ENCODE results near the gene RAB10.

The RAB10 gene

DNA sequence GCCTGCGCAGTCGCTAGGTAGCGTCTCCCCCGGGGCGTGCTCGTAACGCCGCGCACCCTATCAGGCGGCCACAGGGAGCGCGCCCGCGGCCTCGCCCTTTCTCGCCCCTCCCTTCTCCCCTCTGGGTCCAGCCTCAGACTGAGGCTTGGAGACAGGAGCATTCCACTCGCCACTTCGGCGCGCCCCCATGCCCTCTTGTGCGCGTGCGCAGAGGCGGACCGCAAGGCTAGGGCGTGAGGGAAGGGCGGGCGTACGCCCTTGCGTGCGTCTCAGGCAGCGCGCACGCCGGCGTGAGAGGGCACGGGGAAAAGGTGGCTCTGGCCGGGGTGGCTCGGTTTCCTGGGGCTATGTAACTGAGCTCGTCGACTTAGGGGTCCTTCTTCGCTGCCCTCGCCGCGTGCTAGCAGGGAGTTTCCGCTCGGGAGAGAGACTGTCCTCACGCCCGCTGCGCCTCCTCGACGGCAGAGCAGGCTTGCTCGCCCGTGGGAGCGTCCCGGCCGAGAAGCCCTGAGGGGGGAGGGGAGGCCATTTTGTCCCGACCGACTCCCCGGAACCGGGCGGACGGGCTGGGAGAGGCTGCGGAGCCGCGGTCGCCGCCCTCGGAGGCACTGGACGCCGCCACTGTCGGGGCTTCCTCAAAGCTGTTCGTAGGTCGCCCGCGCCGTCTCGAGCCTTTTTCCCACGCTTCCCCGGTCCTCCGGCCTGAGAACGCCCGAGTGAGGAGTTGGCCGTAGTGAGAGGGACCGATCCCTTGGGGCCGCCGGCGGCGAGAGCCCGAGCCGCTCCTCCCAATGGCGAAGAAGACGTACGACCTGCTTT is at the start of gene RAB10:
TSS of gene RAB10 (plus strand) at position 267 of the 819 bp plus-strand sequence. CDS start at position 792, 525 bp downstream.
- H3K4me3 ChIP-seq (ENCODE audit: low read depth in 1 of 2, low read length in 2 of 2): peak within 1 kb of the TSS; percentile 81 to 91
- peak within 1 kb of the TSS; percentile 80 for H3K27ac ChIP-seq (ENCODE audit: low read length)
- ATAC-seq (ENCODE audit: insufficient read depth, low read depth): peak; percentile 85
- peaks cover 54% of the 10 kb centered on the region for H3K79me2 ChIP-seq (ENCODE audit: insufficient read depth, low read length)
- no peaks in the 10 kb centered on the region for H3K27me3 ChIP-seq (ENCODE audit: insufficient read depth, low read length, poor library complexity)
- H3K9me3 ChIP-seq (ENCODE audit: insufficient read depth, low read length, severe bottlenecking): no peaks in the 10 kb centered on the region
- H2AFZ ChIP-seq (ENCODE audit: low read depth, low read length): peak within 1 kb of the TSS; percentile 92
- TF ChIP-seq EZH2 (IDR thresholded peaks at IDR 0.05; ENCODE audit: borderline replicate concordance, low read depth, low read length, severe bottlenecking): no peak
- TF ChIP-seq, protein P1, sequence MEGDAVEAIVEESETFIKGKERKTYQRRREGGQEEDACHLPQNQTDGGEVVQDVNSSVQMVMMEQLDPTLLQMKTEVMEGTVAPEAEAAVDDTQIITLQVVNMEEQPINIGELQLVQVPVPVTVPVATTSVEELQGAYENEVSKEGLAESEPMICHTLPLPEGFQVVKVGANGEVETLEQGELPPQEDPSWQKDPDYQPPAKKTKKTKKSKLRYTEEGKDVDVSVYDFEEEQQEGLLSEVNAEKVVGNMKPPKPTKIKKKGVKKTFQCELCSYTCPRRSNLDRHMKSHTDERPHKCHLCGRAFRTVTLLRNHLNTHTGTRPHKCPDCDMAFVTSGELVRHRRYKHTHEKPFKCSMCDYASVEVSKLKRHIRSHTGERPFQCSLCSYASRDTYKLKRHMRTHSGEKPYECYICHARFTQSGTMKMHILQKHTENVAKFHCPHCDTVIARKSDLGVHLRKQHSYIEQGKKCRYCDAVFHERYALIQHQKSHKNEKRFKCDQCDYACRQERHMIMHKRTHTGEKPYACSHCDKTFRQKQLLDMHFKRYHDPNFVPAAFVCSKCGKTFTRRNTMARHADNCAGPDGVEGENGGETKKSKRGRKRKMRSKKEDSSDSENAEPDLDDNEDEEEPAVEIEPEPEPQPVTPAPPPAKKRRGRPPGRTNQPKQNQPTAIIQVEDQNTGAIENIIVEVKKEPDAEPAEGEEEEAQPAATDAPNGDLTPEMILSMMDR (IDR thresholded peaks at IDR 0.05; ENCODE audit: borderline replicate concordance, extremely low read depth, low read length, poor library complexity, severe bottlenecking): no peak
- DNase-seq: peak; percentile 99
- peak within 1 kb of the TSS; percentile 91 for H3K4me2 ChIP-seq (ENCODE audit: insufficient read depth, low read length)
- peak within 1 kb of the TSS; percentile 76 for H3K9ac ChIP-seq (ENCODE audit: low read depth, low read length)
- H3K4me1 ChIP-seq (ENCODE audit: insufficient read depth, low read length): peaks cover 35% of the 10 kb centered on the region
- H3K36me3 ChIP-seq (ENCODE audit: insufficient read depth, low read length): peaks cover 19% of the 10 kb centered on the region
- peaks cover 36% of the 10 kb centered on the region for H4K20me1 ChIP-seq (ENCODE audit: insufficient read depth, low read length)

DNA sequence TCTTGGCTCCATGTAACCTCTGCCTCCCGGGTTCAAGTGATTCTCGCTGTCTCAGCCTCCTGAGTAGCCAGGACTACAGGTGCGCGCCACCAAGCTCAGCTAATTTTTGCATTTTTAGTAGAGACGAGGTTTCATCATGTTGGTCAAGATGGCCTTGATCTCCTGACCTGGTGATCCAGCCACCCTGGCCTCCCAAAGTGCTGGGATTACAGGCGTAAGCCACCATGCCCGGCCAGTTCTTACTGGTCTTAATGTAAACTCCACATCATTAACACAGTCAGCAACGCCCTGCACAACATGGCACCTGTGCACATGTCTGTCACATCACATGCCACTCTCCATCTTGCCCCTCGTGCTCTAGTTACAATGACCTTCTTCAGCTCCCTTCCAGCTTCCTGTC is 45.8 kb upstream of the RAB10 start:
- DNase-seq: no peak
- no peak overlapping the region for H3K27ac ChIP-seq (ENCODE audit: low read length)
- no peak overlapping the region for H3K4me2 ChIP-seq (ENCODE audit: insufficient read depth, low read length)
- ATAC-seq (ENCODE audit: insufficient read depth, low read depth): no peak
- TF ChIP-seq, protein P1 (IDR thresholded peaks at IDR 0.05; ENCODE audit: borderline replicate concordance, extremely low read depth, low read length, poor library complexity, severe bottlenecking): no peak
- no peak for TF ChIP-seq EZH2 (IDR thresholded peaks at IDR 0.05; ENCODE audit: borderline replicate concordance, low read depth, low read length, severe bottlenecking)
- H2AFZ ChIP-seq (ENCODE audit: low read depth, low read length): no peak overlapping the region
- no peaks in the 10 kb centered on the region for H3K36me3 ChIP-seq (ENCODE audit: insufficient read depth, low read length)
- H3K27me3 ChIP-seq (ENCODE audit: insufficient read depth, low read length, poor library complexity): no peaks in the 10 kb centered on the region
- H4K20me1 ChIP-seq (ENCODE audit: insufficient read depth, low read length): no peaks in the 10 kb centered on the region
- H3K9me3 ChIP-seq (ENCODE audit: insufficient read depth, low read length, severe bottlenecking): no peaks in the 10 kb centered on the region
- no peak overlapping the region for H3K4me3 ChIP-seq (ENCODE audit: low read depth in 1 of 2, low read length in 2 of 2)
- no peaks in the 10 kb centered on the region for H3K79me2 ChIP-seq (ENCODE audit: insufficient read depth, low read length)
- H3K4me1 ChIP-seq (ENCODE audit: insufficient read depth, low read length): peaks cover 11% of the 10 kb centered on the region
- H3K9ac ChIP-seq (ENCODE audit: low read depth, low read length): no peak overlapping the region

DNA sequence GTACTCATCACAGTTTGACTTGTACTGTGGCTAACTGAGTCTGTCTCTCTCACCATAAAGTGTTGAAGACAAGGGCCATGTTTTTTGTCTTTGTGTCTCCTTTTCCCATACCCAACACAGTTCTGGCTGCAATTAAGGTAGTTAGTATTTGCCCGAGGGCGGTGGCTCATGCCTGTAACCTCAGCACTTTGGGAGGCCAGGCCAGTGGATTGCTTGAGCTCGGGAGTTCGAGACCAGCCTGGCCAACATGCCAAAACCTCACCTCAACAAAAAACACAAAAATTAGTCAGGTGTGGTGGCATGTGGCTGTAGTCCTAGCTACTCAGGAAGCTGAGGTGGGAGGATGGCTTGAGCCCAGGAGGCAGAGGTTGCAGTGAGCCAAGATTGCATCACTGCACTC is 44.7 kb upstream of the RAB10 start:
- ATAC-seq (ENCODE audit: insufficient read depth, low read depth) (no peak), DNase-seq (no peak)
- H4K20me1 ChIP-seq (ENCODE audit: insufficient read depth, low read length): no peaks in the 10 kb centered on the region
- H3K4me3 ChIP-seq (ENCODE audit: low read depth in 1 of 2, low read length in 2 of 2): no peak overlapping the region
- H3K36me3 ChIP-seq (ENCODE audit: insufficient read depth, low read length): no peaks in the 10 kb centered on the region
- H3K9ac ChIP-seq (ENCODE audit: low read depth, low read length): no peak overlapping the region
- H3K27me3 ChIP-seq (ENCODE audit: insufficient read depth, low read length, poor library complexity): no peaks in the 10 kb centered on the region
- H3K27ac ChIP-seq (ENCODE audit: low read length): no peak overlapping the region
- no peaks in the 10 kb centered on the region for H3K9me3 ChIP-seq (ENCODE audit: insufficient read depth, low read length, severe bottlenecking)
- H3K79me2 ChIP-seq (ENCODE audit: insufficient read depth, low read length): no peaks in the 10 kb centered on the region
- no peak overlapping the region for H2AFZ ChIP-seq (ENCODE audit: low read depth, low read length)
- TF ChIP-seq EZH2 (IDR thresholded peaks at IDR 0.05; ENCODE audit: borderline replicate concordance, low read depth, low read length, severe bottlenecking): no peak
- TF ChIP-seq, protein P1 (IDR thresholded peaks at IDR 0.05; ENCODE audit: borderline replicate concordance, extremely low read depth, low read length, poor library complexity, severe bottlenecking): no peak
- peaks cover 11% of the 10 kb centered on the region for H3K4me1 ChIP-seq (ENCODE audit: insufficient read depth, low read length)
- H3K4me2 ChIP-seq (ENCODE audit: insufficient read depth, low read length): no peak overlapping the region

Data from DND-41 (cell line).